Urinary bladder (tissue), 4 donors: ENCODE measurements around the gene ZIC5. TPM values are rescaled to one million over a fixed set of nuclear protein-coding genes. Genes with fewer than 3 reads are reported as not detected.

Experiments used
- DNase-seq: peaks from one replicate; pipeline ENCODE4 v3.0.0-alpha.2; 2015; ENCODE audit errors: extremely low spot score
- H3K27ac ChIP-seq: one replicate; pipeline ENCODE4 v1.5.1; 2013; ENCODE audit warnings: low read depth, mild to moderate bottlenecking, moderate library complexity
- H3K36me3 ChIP-seq: one replicate; pipeline ENCODE4 v1.6.1; 2013; ENCODE audit warnings: mild to moderate bottlenecking, moderate library complexity; ENCODE audit not compliant: insufficient read depth
- H3K4me1 ChIP-seq: one replicate; pipeline ENCODE4 v1.6.1; 2013; ENCODE audit warnings: mild to moderate bottlenecking, moderate library complexity; ENCODE audit not compliant: insufficient read depth
- H3K4me3 ChIP-seq: one replicate; pipeline ENCODE4 v1.5.1; 2013; ENCODE audit warnings: low read depth, low read length
- WGBS: extraction: QIAGEN DNeasy Blood & Tissue Kit; methylation state at CpG from one replicate; pipeline ENCODE4 v1.1.7; 2013; 5-methylcytosine and 5-hydroxymethylcytosine counted together
- polyA plus RNA-seq: library from polyadenylated mRNA; stranded (reverse); fragments of 200-250 nt; gene quantifications from one replicate; pipeline ENCODE4 v1.2.3, GENCODE V29; 2013
- total RNA-seq: library from RNA; depleted of rRNA; stranded (reverse); fragments of >200 nt; gene quantifications from one replicate; pipeline ENCODE4 v1.2.3, GENCODE V29; 2014
- donor health status: healthy with polysubstance abuse.
- donor health status: healthy.

ZIC5 gene
- total and polyA plus RNA-seq, 2 donors = not detected

GRCh38 chr13:99991013-99991827, 19.7 kb upstream of the ZIC5 start:
- Histone ChIP-seq H3K4me3 (no peak overlapping the region), H3K27ac (no peak overlapping the region)
- no peak for DNase-seq

GRCh38 chr13:99990126-99990977, 18.8 kb upstream of the ZIC5 start:
- no peak overlapping the region for H3K27ac ChIP-seq
- 10% methylated on average over 42 of the region's 42 CpGs for WGBS
- H3K36me3 ChIP-seq = no peaks in the 10 kb centered on the region
- H3K4me3 ChIP-seq = no peak overlapping the region
- no peaks in the 10 kb centered on the region for H3K4me1 ChIP-seq
- no peak for DNase-seq

More at GRCh38 chr13:99991013-99991827, 19.7 kb upstream of the ZIC5 start:
- H3K36me3 ChIP-seq = no peaks in the 10 kb centered on the region
- H3K4me1 ChIP-seq = no peaks in the 10 kb centered on the region
- 9% methylated on average over 35 of the region's 35 CpGs for WGBS

GRCh38 chr13:99989276-99990125, 17.9 kb upstream of the ZIC5 start:
- no peaks in the 10 kb centered on the region for H3K36me3 ChIP-seq
- H3K4me3 ChIP-seq = no peak overlapping the region
- no peak overlapping the region for H3K27ac ChIP-seq
- H3K4me1 ChIP-seq = no peaks in the 10 kb centered on the region
- 11% methylated on average over 42 of the region's 42 CpGs for WGBS
- DNase-seq = no peak

GRCh38 chr13:99988529-99989275, 17.1 kb upstream of the ZIC5 start:
- no peaks in the 10 kb centered on the region for H3K4me1 ChIP-seq
- no peak for DNase-seq
- WGBS = 8% methylated on average over 43 of the region's 43 CpGs
- no peak overlapping the region for H3K4me3 ChIP-seq
- no peaks in the 10 kb centered on the region for H3K36me3 ChIP-seq
- no peak overlapping the region for H3K27ac ChIP-seq

GRCh38 chr13:99987154-99988019, 15.8 kb upstream of the ZIC5 start:
- H3K4me1 ChIP-seq = no peaks in the 10 kb centered on the region
- no peak for DNase-seq
- no peak overlapping the region for H3K27ac ChIP-seq
- no peaks in the 10 kb centered on the region for H3K36me3 ChIP-seq
- no peak overlapping the region for H3K4me3 ChIP-seq
- 11% methylated on average over 20 of the region's 20 CpGs for WGBS

- 27% methylated on average over 8 of the region's 8 CpGs for WGBS
- H3K4me1 ChIP-seq = peaks cover 3% of the 10 kb centered on the region
- no peak overlapping the region for H3K4me3 ChIP-seq
- no peak overlapping the region for H3K27ac ChIP-seq
- DNase-seq = no peak
- H3K36me3 ChIP-seq = no peaks in the 10 kb centered on the region
Observed at GRCh38 chr13:99986741-99987140, 15.2 kb upstream of the ZIC5 start.

GRCh38 chr13:99985886-99986527, 14.4 kb upstream of the ZIC5 start:
- no peak overlapping the region for H3K27ac ChIP-seq
- no peaks in the 10 kb centered on the region for H3K36me3 ChIP-seq
- DNase-seq = no peak
- 30% methylated on average over 15 of the region's 15 CpGs for WGBS
- H3K4me3 ChIP-seq = no peak overlapping the region
- H3K4me1 ChIP-seq = peaks cover 3% of the 10 kb centered on the region

- no peak for DNase-seq
- 4% methylated on average over 55 of the region's 55 CpGs for WGBS
- Histone ChIP-seq H3K4me3 (no peak overlapping the region), H3K27ac (no peak overlapping the region), H3K4me1 (peaks cover 3% of the 10 kb centered on the region), H3K36me3 (no peaks in the 10 kb centered on the region)
Observed at GRCh38 chr13:99985241-99985874, 13.8 kb upstream of the ZIC5 start.

GRCh38 chr13:99984461-99985240, 13.1 kb upstream of the ZIC5 start:
- 5% methylated on average over 44 of the region's 44 CpGs for WGBS
- DNase-seq = no peak
- peaks cover 5% of the 10 kb centered on the region for H3K4me1 ChIP-seq
- no peak overlapping the region for H3K4me3 ChIP-seq
- no peak overlapping the region for H3K27ac ChIP-seq
- no peaks in the 10 kb centered on the region for H3K36me3 ChIP-seq

GRCh38 chr13:99983499-99984401, 12.2 kb upstream of the ZIC5 start:
- H3K4me1 ChIP-seq = peaks cover 5% of the 10 kb centered on the region
- 7% methylated on average over 42 of the region's 42 CpGs for WGBS
- H3K4me3 ChIP-seq = no peak overlapping the region
- no peaks in the 10 kb centered on the region for H3K36me3 ChIP-seq
- no peak overlapping the region for H3K27ac ChIP-seq
- no peak for DNase-seq
